ENCODE results near the gene GLCCI1.

Gene GLCCI1

GRCh38 chr7:7964250-7964649 lies 4.3 kb upstream of the GLCCI1 start:
- no peak for DNase-seq

- no peak for DNase-seq
These were observed 3.9 kb upstream of the GLCCI1 start for GRCh38 chr7:7964691-7965090.

- DNase-seq: no peak
These were observed 3.3 kb upstream of the GLCCI1 start for GRCh38 chr7:7965301-7965700.

- DNase-seq: no peak
These were observed 2.4 kb upstream of the GLCCI1 start for GRCh38 chr7:7966141-7966734.

GRCh38 chr7:7967886-7968543 lies 581 bp upstream of the GLCCI1 start:
- DNase-seq: no peak

- DNase-seq: peak; percentile 26
These were observed 975 bp downstream of the GLCCI1 start for GRCh38 chr7:7969306-7970236.

- DNase-seq: no peak
These were observed 1.6 kb downstream of the GLCCI1 start for GRCh38 chr7:7970237-7970530.

GRCh38 chr7:7970531-7971307 lies 2.1 kb downstream of the GLCCI1 start:
- DNase-seq: peak; percentile 9

GRCh38 chr7:7971308-7972040 lies 2.9 kb downstream of the GLCCI1 start:
- no peak for DNase-seq

- peak; percentile 9 for DNase-seq
These were observed 3.5 kb downstream of the GLCCI1 start for GRCh38 chr7:7972128-7972527.

GRCh38 chr7:7972922-7973594 lies 4.5 kb downstream of the GLCCI1 start:
- DNase-seq: no peak

GRCh38 chr7:7976677-7977076 lies 8.1 kb downstream of the GLCCI1 start:
- DNase-seq: no peak

GRCh38 chr7:7977774-7978173 lies 9.2 kb downstream of the GLCCI1 start:
- no peak for DNase-seq

- no peak for DNase-seq
These were observed 10.3 kb downstream of the GLCCI1 start for GRCh38 chr7:7978860-7979259.

GRCh38 chr7:7979558-7979957 lies 11.0 kb downstream of the GLCCI1 start:
- no peak for DNase-seq

- DNase-seq: no peak
These were observed 11.5 kb downstream of the GLCCI1 start for GRCh38 chr7:7980134-7980533.

- no peak for DNase-seq
These were observed 14.3 kb downstream of the GLCCI1 start for GRCh38 chr7:7982904-7983303.

GRCh38 chr7:7984424-7984823 lies 15.8 kb downstream of the GLCCI1 start:
- no peak for DNase-seq

GRCh38 chr7:7988706-7989105 lies 20.1 kb downstream of the GLCCI1 start:
- no peak for DNase-seq

GRCh38 chr7:7989133-7989532 lies 20.5 kb downstream of the GLCCI1 start:
- no peak for DNase-seq

- DNase-seq: no peak
These were observed 21.2 kb downstream of the GLCCI1 start for GRCh38 chr7:7989616-7990440.
